GM13976 (cell line): ENCODE data around the gene DNASE1L3.

Experiments
- DNase-seq: peaks from one replicate; pipeline ENCODE4 v3.0.0; 2012; ENCODE audit warnings: low spot score
- in situ Hi-C: fragments of 300-500 bp; cut with MboI; formaldehyde crosslinking; loops from one replicate; pipeline ENCODE4 v1.12.0; 2022; ENCODE audit warnings: low sequenced_read_pairs, mixed read lengths, inconsistent platforms; ENCODE audit not compliant: unreplicated experiment
- TF ChIP-seq, protein P1 (sequence below): IDR thresholded peaks from 2 replicates; pipeline ENCODE4 v1.5.1; 2012; ENCODE audit warnings: borderline replicate concordance, mild to moderate bottlenecking; ENCODE audit not compliant: insufficient read depth; ENCODE audit errors: extremely low read depth, missing control alignments, control extremely low read depth

The DNASE1L3 gene, protein sequence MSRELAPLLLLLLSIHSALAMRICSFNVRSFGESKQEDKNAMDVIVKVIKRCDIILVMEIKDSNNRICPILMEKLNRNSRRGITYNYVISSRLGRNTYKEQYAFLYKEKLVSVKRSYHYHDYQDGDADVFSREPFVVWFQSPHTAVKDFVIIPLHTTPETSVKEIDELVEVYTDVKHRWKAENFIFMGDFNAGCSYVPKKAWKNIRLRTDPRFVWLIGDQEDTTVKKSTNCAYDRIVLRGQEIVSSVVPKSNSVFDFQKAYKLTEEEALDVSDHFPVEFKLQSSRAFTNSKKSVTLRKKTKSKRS

GRCh38 chr3:58210761-58211460, at the start of gene DNASE1L3:
TSS of gene DNASE1L3 (minus strand) at chr3:58210972. CDS start at chr3:58210906, 66 bp downstream.
- DNase-seq, result no peak
- TF ChIP-seq, protein P1, sequence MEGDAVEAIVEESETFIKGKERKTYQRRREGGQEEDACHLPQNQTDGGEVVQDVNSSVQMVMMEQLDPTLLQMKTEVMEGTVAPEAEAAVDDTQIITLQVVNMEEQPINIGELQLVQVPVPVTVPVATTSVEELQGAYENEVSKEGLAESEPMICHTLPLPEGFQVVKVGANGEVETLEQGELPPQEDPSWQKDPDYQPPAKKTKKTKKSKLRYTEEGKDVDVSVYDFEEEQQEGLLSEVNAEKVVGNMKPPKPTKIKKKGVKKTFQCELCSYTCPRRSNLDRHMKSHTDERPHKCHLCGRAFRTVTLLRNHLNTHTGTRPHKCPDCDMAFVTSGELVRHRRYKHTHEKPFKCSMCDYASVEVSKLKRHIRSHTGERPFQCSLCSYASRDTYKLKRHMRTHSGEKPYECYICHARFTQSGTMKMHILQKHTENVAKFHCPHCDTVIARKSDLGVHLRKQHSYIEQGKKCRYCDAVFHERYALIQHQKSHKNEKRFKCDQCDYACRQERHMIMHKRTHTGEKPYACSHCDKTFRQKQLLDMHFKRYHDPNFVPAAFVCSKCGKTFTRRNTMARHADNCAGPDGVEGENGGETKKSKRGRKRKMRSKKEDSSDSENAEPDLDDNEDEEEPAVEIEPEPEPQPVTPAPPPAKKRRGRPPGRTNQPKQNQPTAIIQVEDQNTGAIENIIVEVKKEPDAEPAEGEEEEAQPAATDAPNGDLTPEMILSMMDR, result no peak
- in situ Hi-C loops, result no loop called here

DNA sequence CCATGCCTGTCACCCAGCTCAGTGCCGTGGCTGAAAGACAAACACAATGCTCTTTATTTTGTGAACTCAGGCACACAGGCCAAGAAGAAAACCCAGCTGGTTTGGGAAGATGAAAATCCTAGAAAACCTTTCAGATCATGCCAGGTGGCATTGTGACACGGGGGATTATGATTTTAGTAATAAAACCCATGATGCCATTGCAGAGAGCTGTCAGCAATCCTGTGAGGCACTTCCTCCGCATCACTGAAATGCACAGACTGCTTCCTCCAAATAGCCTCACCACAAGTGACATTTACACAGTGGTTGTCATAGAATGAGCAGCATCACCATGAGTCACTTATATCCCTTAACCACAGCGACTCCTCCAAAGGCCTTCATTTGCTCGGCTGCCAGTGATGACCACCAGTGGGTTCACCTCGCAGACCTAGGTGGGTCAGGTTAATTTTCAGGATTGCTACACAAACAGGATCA, 49.5 kb upstream of the DNASE1L3 start:
- DNase-seq, result no peak
- in situ Hi-C loops, result no loop called here
- TF ChIP-seq, protein P1, result no peak

DNA sequence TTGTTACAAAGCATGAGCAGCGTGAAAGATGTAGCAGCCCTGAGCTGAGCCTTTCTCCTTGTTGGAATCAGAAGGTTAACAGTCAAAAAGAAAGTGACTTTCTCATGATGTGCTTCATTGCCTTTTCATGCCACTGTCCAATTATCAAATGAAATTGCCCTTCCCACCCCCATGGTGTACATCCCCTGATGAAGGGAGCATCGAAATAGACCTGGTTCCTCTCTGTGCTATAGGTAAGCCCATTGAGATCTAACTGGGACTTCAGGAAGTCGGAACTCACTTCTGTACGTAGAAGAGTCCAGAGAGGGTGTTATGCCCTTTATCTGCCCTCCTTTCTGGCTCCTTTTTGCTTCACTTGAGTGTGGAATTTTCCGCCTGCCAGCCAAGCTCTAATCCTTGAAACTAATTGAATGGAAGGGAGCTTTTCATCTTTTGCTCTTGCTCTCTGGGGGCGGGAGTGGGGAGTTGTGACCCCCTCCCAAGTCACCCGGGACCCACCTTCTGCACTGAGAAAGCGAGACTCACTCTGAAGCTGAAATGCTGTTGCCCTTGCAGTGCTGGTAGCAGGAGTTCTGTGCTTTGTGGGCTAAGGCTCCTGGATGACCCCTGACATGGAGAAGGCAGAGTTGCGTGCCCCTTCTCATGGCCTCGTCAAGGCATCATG, 47.8 kb upstream of the DNASE1L3 start:
- in situ Hi-C loops, result no loop called here
- DNase-seq, result no peak
- TF ChIP-seq, protein P1, result no peak

DNA sequence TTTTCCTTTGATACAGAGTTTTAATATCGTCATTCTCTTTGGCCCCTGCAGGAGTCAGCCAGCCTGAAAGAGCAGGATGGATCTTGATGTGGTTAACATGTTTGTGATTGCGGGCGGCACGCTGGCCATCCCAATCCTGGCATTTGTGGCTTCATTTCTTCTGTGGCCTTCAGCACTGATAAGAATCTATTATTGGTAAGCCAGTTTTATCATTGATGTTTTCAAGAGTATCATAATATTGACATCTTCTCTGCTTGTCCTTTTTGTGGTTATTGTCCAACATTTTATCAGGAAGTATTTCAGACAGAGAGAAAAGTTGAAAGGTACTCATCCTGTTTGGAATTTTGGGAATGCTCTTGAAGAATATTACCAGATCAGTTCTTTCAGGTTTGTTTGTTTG, 45.7 kb upstream of the DNASE1L3 start:
- TF ChIP-seq, protein P1, result no peak
- in situ Hi-C loops, result no loop called here
- DNase-seq, result no peak

- no peak for DNase-seq
- TF ChIP-seq, protein P1, result no peak
- in situ Hi-C loops, result no loop called here
Measured at GRCh38 chr3:58256061-58256460, 45.3 kb upstream of the DNASE1L3 start.

- in situ Hi-C loops, result no loop called here
- no peak for DNase-seq
- TF ChIP-seq, protein P1, result no peak
Measured at GRCh38 chr3:58254144-58254543, 43.4 kb upstream of the DNASE1L3 start.
